ENCODE data around the gene KRTAP10-1. TPM values are rescaled to one million over a fixed set of nuclear protein-coding genes. Genes with fewer than 3 reads are reported as not detected.
A peak's percentile ranks its signal among the peaks of the same experiment; 100 is the strongest.

KRTAP10-1 gene
- total RNA-seq, 1 donor from 2014 or later, result not detected

GRCh38 chr21:44537930-44538911 lies 1.8 kb downstream of the KRTAP10-1 start:
- H3K9me3 Mint-ChIP-seq (ENCODE audit: unreplicated experiment), result no peaks in the 10 kb centered on the region
- no peaks in the 10 kb centered on the region for H3K4me1 Mint-ChIP-seq (ENCODE audit: unreplicated experiment)
- no peak overlapping the region for H3K4me3 Mint-ChIP-seq (ENCODE audit: unreplicated experiment)
- TF ChIP-seq, protein P1, sequence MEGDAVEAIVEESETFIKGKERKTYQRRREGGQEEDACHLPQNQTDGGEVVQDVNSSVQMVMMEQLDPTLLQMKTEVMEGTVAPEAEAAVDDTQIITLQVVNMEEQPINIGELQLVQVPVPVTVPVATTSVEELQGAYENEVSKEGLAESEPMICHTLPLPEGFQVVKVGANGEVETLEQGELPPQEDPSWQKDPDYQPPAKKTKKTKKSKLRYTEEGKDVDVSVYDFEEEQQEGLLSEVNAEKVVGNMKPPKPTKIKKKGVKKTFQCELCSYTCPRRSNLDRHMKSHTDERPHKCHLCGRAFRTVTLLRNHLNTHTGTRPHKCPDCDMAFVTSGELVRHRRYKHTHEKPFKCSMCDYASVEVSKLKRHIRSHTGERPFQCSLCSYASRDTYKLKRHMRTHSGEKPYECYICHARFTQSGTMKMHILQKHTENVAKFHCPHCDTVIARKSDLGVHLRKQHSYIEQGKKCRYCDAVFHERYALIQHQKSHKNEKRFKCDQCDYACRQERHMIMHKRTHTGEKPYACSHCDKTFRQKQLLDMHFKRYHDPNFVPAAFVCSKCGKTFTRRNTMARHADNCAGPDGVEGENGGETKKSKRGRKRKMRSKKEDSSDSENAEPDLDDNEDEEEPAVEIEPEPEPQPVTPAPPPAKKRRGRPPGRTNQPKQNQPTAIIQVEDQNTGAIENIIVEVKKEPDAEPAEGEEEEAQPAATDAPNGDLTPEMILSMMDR (IDR thresholded peaks at IDR 0.05), result no peak
- no peaks in the 10 kb centered on the region for H3K36me3 Mint-ChIP-seq (ENCODE audit: unreplicated experiment)
- peak; percentile 80 for DNase-seq (ENCODE audit: extremely low spot score, unreplicated experiment)
- peaks cover 12% of the 10 kb centered on the region for H3K27me3 Mint-ChIP-seq (ENCODE audit: unreplicated experiment)
- H3K27ac Mint-ChIP-seq (ENCODE audit: unreplicated experiment), result no peak overlapping the region

DNA sequence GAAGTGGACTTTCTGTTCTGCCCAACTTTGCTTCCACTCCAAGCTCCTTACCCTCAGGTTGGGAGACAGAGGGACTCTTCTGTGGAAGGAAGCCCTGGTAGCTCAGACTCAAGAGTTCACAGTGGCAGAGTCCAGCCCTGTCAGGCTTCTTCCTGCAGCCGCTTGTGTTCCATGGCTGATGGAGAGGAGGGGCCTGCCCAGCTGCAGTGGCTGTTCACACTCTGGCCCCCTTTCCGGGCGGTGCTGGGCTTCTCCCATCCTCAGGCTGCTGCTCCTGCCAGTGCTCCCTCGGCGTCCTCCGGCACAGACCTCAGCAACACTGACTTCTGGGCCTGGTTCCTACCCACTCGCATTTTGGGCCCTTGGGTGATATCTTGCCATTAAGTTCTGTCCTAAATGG lies 4.0 kb downstream of the KRTAP10-1 start:
- H3K27me3 Mint-ChIP-seq (ENCODE audit: unreplicated experiment), result peaks cover 12% of the 10 kb centered on the region
- no peak overlapping the region for H3K27ac Mint-ChIP-seq (ENCODE audit: unreplicated experiment)
- no peaks in the 10 kb centered on the region for H3K9me3 Mint-ChIP-seq (ENCODE audit: unreplicated experiment)
- DNase-seq (ENCODE audit: extremely low spot score, unreplicated experiment), result no peak
- H3K4me1 Mint-ChIP-seq (ENCODE audit: unreplicated experiment), result no peaks in the 10 kb centered on the region
- TF ChIP-seq, protein P1 (IDR thresholded peaks at IDR 0.05), result no peak
- no peaks in the 10 kb centered on the region for H3K36me3 Mint-ChIP-seq (ENCODE audit: unreplicated experiment)
- H3K4me3 Mint-ChIP-seq (ENCODE audit: unreplicated experiment), result no peak overlapping the region

- Mint-ChIP-seq H3K27ac (ENCODE audit: unreplicated experiment) (no peak overlapping the region), H3K4me1 (ENCODE audit: unreplicated experiment) (no peaks in the 10 kb centered on the region), H3K4me3 (ENCODE audit: unreplicated experiment) (no peak overlapping the region), H3K36me3 (ENCODE audit: unreplicated experiment) (no peaks in the 10 kb centered on the region), H3K9me3 (ENCODE audit: unreplicated experiment) (no peaks in the 10 kb centered on the region), H3K27me3 (ENCODE audit: unreplicated experiment) (peaks cover 12% of the 10 kb centered on the region)
- DNase-seq (ENCODE audit: extremely low spot score, unreplicated experiment), result no peak
- TF ChIP-seq, protein P1 (IDR thresholded peaks at IDR 0.05), result no peak
Observed at GRCh38 chr21:44534688-44535087, 5.3 kb downstream of the KRTAP10-1 start.

DNA sequence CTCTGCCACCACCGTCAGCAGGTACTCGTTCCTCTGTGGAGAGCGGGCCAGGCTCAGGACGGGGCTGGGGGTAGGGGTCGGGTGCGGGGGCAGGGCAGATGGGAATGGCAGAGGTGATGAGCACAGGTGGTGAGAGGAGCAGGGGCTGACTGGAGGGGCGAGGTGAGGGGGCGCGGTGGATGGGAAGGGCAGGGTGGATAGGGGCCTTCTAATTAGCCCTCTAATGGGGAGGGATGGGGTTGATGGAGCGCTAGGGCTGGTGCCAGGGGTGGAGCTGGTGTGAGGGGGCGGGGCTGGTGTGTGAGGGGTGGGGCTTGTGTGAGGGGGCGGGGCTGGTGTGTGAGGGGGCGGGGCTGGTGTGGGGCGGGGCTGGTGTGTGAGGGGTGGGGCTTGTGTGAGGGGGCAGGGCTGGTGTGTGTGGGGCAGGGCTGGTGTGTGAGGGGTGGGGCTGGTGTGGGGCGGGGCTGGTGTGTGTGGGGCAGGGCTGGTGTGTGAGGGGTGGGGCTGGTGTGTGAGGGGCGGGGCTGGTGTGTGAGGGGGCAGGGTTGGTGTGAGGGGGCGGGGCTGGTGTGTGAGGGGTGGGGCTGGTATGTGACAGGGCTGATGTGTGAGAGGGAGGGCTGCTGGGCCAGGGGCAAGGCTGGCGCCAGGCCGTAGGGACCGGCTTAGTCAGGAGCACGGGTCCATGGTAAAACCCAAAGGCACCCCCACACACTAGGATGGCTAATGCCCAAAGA lies 5.9 kb downstream of the KRTAP10-1 start:
- Mint-ChIP-seq H3K4me3 (ENCODE audit: unreplicated experiment) (no peak overlapping the region), H3K36me3 (ENCODE audit: unreplicated experiment) (no peaks in the 10 kb centered on the region), H3K9me3 (ENCODE audit: unreplicated experiment) (no peaks in the 10 kb centered on the region), H3K27me3 (ENCODE audit: unreplicated experiment) (peaks cover 12% of the 10 kb centered on the region), H3K27ac (ENCODE audit: unreplicated experiment) (no peak overlapping the region), H3K4me1 (ENCODE audit: unreplicated experiment) (no peaks in the 10 kb centered on the region)
- no peak for DNase-seq (ENCODE audit: extremely low spot score, unreplicated experiment)
- TF ChIP-seq, protein P1 (IDR thresholded peaks at IDR 0.05), result no peak
